ENCODE data around the gene GMDS.

DNA sequence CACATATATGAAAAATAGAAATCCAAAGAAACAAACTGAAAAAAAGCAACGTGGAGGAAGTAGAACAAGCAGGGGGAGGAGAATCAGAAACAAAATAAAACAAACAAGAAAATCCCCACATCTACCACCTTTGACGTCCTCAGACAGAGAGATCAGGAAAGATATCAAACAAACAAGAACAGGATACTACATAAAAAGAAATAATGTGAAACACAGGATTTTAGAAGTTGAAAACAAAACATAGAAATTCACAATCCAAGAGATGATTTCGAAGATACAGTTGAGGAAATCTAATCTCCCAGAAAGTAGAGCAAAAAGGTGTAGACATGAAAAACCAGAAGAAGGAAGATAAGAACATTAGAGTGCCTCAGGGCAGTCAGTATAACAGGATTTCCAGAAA, 514.5 kb downstream of the GMDS start:
- TF ChIP-seq, protein P1, sequence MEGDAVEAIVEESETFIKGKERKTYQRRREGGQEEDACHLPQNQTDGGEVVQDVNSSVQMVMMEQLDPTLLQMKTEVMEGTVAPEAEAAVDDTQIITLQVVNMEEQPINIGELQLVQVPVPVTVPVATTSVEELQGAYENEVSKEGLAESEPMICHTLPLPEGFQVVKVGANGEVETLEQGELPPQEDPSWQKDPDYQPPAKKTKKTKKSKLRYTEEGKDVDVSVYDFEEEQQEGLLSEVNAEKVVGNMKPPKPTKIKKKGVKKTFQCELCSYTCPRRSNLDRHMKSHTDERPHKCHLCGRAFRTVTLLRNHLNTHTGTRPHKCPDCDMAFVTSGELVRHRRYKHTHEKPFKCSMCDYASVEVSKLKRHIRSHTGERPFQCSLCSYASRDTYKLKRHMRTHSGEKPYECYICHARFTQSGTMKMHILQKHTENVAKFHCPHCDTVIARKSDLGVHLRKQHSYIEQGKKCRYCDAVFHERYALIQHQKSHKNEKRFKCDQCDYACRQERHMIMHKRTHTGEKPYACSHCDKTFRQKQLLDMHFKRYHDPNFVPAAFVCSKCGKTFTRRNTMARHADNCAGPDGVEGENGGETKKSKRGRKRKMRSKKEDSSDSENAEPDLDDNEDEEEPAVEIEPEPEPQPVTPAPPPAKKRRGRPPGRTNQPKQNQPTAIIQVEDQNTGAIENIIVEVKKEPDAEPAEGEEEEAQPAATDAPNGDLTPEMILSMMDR (optimal IDR thresholded peaks at IDR 0.05 in 1 of 3, IDR thresholded peaks at IDR 0.05 in 1 of 3, conservative IDR thresholded peaks at IDR 0.05 in 1 of 3; ENCODE audit: extremely low read depth in 1 of 3, insufficient read depth in 2 of 3, low read length in 3 of 3): no peak
- no peak for TF ChIP-seq EZH2 (IDR thresholded peaks at IDR 0.05; ENCODE audit: low read length)

Data from keratinocyte (primary cell).